ENCODE data around the gene TPO.

DNA sequence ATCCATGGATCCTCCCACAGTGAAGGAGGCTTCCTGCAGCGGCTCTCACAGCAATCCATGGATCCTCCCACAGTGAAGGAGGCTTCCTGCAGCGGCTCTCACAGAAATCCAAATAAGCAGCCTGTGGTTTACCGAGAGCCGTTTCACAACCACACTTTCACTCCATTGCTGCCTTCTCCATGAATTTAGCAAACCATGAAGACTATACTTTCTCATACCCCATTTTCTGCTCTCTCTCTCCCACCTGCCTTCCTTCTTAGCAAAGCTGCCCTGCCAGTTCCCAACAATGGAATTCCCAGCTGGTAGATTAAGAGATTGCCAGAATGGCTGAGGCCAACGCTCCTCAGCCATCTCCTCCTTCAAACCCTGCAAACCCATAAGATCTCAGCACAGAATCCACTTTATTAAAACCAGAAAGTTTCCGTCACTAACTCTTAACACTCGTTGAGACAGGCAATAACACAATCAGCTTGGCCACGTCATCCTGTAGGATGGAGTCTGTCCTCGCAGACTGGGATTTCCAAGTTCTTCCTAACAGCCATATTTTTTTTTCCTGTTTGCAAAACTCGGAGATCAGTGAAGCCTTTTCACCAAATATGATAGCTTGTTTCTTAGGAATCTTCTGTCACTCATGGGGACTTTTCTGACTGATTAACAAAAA lies 168.8 kb downstream of the TPO start:
- TF ChIP-seq, protein P1, sequence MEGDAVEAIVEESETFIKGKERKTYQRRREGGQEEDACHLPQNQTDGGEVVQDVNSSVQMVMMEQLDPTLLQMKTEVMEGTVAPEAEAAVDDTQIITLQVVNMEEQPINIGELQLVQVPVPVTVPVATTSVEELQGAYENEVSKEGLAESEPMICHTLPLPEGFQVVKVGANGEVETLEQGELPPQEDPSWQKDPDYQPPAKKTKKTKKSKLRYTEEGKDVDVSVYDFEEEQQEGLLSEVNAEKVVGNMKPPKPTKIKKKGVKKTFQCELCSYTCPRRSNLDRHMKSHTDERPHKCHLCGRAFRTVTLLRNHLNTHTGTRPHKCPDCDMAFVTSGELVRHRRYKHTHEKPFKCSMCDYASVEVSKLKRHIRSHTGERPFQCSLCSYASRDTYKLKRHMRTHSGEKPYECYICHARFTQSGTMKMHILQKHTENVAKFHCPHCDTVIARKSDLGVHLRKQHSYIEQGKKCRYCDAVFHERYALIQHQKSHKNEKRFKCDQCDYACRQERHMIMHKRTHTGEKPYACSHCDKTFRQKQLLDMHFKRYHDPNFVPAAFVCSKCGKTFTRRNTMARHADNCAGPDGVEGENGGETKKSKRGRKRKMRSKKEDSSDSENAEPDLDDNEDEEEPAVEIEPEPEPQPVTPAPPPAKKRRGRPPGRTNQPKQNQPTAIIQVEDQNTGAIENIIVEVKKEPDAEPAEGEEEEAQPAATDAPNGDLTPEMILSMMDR (IDR thresholded peaks at IDR 0.05): no peak
- no peak for TF ChIP-seq POLR2AphosphoS5 (IDR thresholded peaks at IDR 0.05; ENCODE audit: low read depth, low read length)
- TF ChIP-seq, protein P2, sequence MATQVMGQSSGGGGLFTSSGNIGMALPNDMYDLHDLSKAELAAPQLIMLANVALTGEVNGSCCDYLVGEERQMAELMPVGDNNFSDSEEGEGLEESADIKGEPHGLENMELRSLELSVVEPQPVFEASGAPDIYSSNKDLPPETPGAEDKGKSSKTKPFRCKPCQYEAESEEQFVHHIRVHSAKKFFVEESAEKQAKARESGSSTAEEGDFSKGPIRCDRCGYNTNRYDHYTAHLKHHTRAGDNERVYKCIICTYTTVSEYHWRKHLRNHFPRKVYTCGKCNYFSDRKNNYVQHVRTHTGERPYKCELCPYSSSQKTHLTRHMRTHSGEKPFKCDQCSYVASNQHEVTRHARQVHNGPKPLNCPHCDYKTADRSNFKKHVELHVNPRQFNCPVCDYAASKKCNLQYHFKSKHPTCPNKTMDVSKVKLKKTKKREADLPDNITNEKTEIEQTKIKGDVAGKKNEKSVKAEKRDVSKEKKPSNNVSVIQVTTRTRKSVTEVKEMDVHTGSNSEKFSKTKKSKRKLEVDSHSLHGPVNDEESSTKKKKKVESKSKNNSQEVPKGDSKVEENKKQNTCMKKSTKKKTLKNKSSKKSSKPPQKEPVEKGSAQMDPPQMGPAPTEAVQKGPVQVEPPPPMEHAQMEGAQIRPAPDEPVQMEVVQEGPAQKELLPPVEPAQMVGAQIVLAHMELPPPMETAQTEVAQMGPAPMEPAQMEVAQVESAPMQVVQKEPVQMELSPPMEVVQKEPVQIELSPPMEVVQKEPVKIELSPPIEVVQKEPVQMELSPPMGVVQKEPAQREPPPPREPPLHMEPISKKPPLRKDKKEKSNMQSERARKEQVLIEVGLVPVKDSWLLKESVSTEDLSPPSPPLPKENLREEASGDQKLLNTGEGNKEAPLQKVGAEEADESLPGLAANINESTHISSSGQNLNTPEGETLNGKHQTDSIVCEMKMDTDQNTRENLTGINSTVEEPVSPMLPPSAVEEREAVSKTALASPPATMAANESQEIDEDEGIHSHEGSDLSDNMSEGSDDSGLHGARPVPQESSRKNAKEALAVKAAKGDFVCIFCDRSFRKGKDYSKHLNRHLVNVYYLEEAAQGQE (IDR thresholded peaks at IDR 0.05; ENCODE audit: insufficient read depth in 1 of 2, low read depth in 2 of 2, low read length in 1 of 2): no peak
- no peak for TF ChIP-seq TCF7L2 (IDR thresholded peaks at IDR 0.05; ENCODE audit: low read depth, low read length)

All from Panc1 (cell line).